Ishikawa (cell line): ENCODE results near the gene RAPGEF6.

Experiments
- CEBPB ChIP-seq: IDR thresholded peaks from 2 replicates; pipeline ENCODE4 v1.6.1; 2012
- CREB1 ChIP-seq: IDR thresholded peaks from 2 replicates; pipeline ENCODE4 v1.6.1; 2012; ENCODE audit warnings: low read depth
- EGR1 ChIP-seq: IDR thresholded peaks from 2 replicates; pipeline ENCODE4 v1.6.1; 2012
- EP300 ChIP-seq: IDR thresholded peaks from 2 replicates; pipeline ENCODE4 v1.6.1; 2012; ENCODE audit warnings: borderline replicate concordance
- MAX ChIP-seq: IDR thresholded peaks from 2 replicates; pipeline ENCODE4 v1.6.1; 2012
- NFIC ChIP-seq: IDR thresholded peaks from 2 replicates; pipeline ENCODE4 v1.6.1; 2012
- RAD21 ChIP-seq: IDR thresholded peaks from 2 replicates; pipeline ENCODE4 v1.6.1; 2012; ENCODE audit warnings: low read depth
- REST ChIP-seq: IDR thresholded peaks from 2 replicates; pipeline ENCODE4 v1.6.1; 2012; ENCODE audit warnings: low read depth, mild to moderate bottlenecking
- TAF1 ChIP-seq: IDR thresholded peaks from 2 replicates; pipeline ENCODE4 v1.6.1; 2012; ENCODE audit warnings: low read depth, mild to moderate bottlenecking
- TCF12 ChIP-seq: IDR thresholded peaks from 2 replicates; pipeline ENCODE4 v1.6.1; 2012; ENCODE audit warnings: low read depth
- TEAD4 ChIP-seq: IDR thresholded peaks from 2 replicates; pipeline ENCODE4 v1.6.1; 2012
- USF1 ChIP-seq: IDR thresholded peaks from 2 replicates; pipeline ENCODE4 v1.6.1; 2012
- YY1 ChIP-seq: IDR thresholded peaks from 2 replicates; pipeline ENCODE4 v1.6.1; 2012; ENCODE audit warnings: low read depth
- ZBTB7A ChIP-seq: IDR thresholded peaks from 2 replicates; pipeline ENCODE4 v1.6.1; 2012; ENCODE audit warnings: low read depth

- TF ChIP-seq TAF1 (no peak), RAD21 (no peak), CEBPB (no peak), ZBTB7A (no peak), EP300 (no peak), TEAD4 (no peak), NFIC (no peak), CREB1 (no peak), USF1 (no peak), REST (no peak), YY1 (no peak), TCF12 (no peak), MAX (no peak), EGR1 (no peak)
These were observed 2.7 kb upstream of the RAPGEF6 start for GRCh38 chr5:131637694-131638093.
